ENCODE results near the gene TTF2. TPM values are rescaled to one million over a fixed set of nuclear protein-coding genes. Genes with fewer than 3 reads are reported as not detected.
"Not testable (repeated sequence)": the region's sequence is repeated elsewhere in the genome, so short reads cannot be mapped to it uniquely, and the experiment has no call there.

Gene TTF2
- polyA plus RNA-seq, 10 donors: 7.4 to 16.4 (median 12.7) TPM

- DNase-seq: no peak
Observed at GRCh38 chr1:117150316-117150715, 90.2 kb downstream of the TTF2 start.

GRCh38 chr1:117151305-117151704 is 91.2 kb downstream of the TTF2 start:
- DNase-seq: not testable (repeated sequence)

Other genes starting within 250 kb of the TTF2 start
- gene PTGFRN, start 150.4 kb upstream of the TTF2 start, polyA plus RNA-seq (ENCODE audit: insufficient read length in 10 of 10): 100 to 1,000 TPM in 9 of 10 donors, 10 to 100 TPM in 1; 84.6 to 151 (median 128) TPM
- gene CD101, start 58.6 kb upstream of the TTF2 start, polyA plus RNA-seq (ENCODE audit: insufficient read length in 10 of 10): 1 to 10 TPM; 4.1 to 7.8 (median 6.3) TPM
- gene TRIM45, start 61.4 kb downstream of the TTF2 start, polyA plus RNA-seq (ENCODE audit: insufficient read length in 10 of 10): 10 to 100 TPM; 12.4 to 24.9 (median 19.5) TPM
- under 1 TPM in 9 of 10 donors, not detected in 1; 0.09 to 0.46 (median 0.15) TPM for gene VTCN1, start 150.6 kb downstream of the TTF2 start, polyA plus RNA-seq (ENCODE audit: insufficient read length in 10 of 10)